ENCODE data around the gene RUVBL2.

RUVBL2 gene

GRCh38 chr19:48946463-48947257 is 47.0 kb upstream of the RUVBL2 start:
- H2AFZ ChIP-seq (ENCODE audit: low read depth, low read length) = no peak overlapping the region
- H3K14ac ChIP-seq (ENCODE audit: low read length in 2 of 2) = no peak overlapping the region
- no peak overlapping the region for H3K23ac ChIP-seq (ENCODE audit: low read length in 2 of 2)
- H3K4me3 ChIP-seq (ENCODE audit: insufficient read depth in 1 of 2, low read depth in 1 of 2, low read length in 2 of 2) = no peak overlapping the region
- peak overlapping the region; percentile 5 for H4K91ac ChIP-seq (ENCODE audit: low read length)
- no peak overlapping the region for H3K27ac ChIP-seq (ENCODE audit: low read length, poor library complexity, severe bottlenecking)
- H3K4me2 ChIP-seq (ENCODE audit: low read length, poor library complexity, severe bottlenecking) = no peak overlapping the region
- H3K36me3 ChIP-seq (ENCODE audit: control insufficient read depth in 1 of 2, insufficient read depth in 2 of 2, low read depth in 1 of 2, low read length in 2 of 2) = no peaks in the 10 kb centered on the region
- no peaks in the 10 kb centered on the region for H3K79me1 ChIP-seq (replicated peaks; ENCODE audit: low read length, poor library complexity, severe bottlenecking)
- no peak for DNase-seq
- H2BK15ac ChIP-seq (ENCODE audit: low read depth, poor library complexity, severe bottlenecking) = no peak overlapping the region
- peak overlapping the region; percentile 22 for H4K8ac ChIP-seq (ENCODE audit: low read length)
- no peak overlapping the region for H3K9ac ChIP-seq (ENCODE audit: low read length)
- no peak overlapping the region for H2BK120ac ChIP-seq (ENCODE audit: low read depth, low read length)
- H2AK5ac ChIP-seq (ENCODE audit: low read length, severe bottlenecking) = no peak overlapping the region
- no peaks in the 10 kb centered on the region for H3K9me3 ChIP-seq (ENCODE audit: control insufficient read depth, low read length)
- 80% methylated on average over 9 of the region's 9 CpGs for whole genome bisulfite sequencing
- no peak overlapping the region for H2BK5ac ChIP-seq (ENCODE audit: low read depth, low read length, poor library complexity, severe bottlenecking)
- no peak overlapping the region for H3K4ac ChIP-seq (ENCODE audit: low read depth in 1 of 2, low read length in 2 of 2)
- H2BK12ac ChIP-seq (ENCODE audit: low read length in 2 of 2) = no peak overlapping the region
- H3K18ac ChIP-seq (ENCODE audit: low read depth in 1 of 2, low read length in 2 of 2) = no peak overlapping the region
- H3K4me1 ChIP-seq (ENCODE audit: control insufficient read depth, insufficient read depth, low read depth, low read length) = peaks cover 1% of the 10 kb centered on the region
- no peaks in the 10 kb centered on the region for H3K27me3 ChIP-seq (ENCODE audit: control insufficient read depth in 1 of 2, insufficient read depth in 1 of 2, low read length in 2 of 2)

- Histone ChIP-seq H3K9me3 (ENCODE audit: control insufficient read depth, low read length) (no peaks in the 10 kb centered on the region), H4K8ac (ENCODE audit: low read length) (no peak overlapping the region), H2BK120ac (ENCODE audit: low read depth, low read length) (no peak overlapping the region), H3K4me1 (ENCODE audit: control insufficient read depth, insufficient read depth, low read depth, low read length) (peaks cover 1% of the 10 kb centered on the region), H3K4me3 (ENCODE audit: insufficient read depth in 1 of 2, low read depth in 1 of 2, low read length in 2 of 2) (no peak overlapping the region), H3K27ac (ENCODE audit: low read length, poor library complexity, severe bottlenecking) (no peak overlapping the region), H3K27me3 (ENCODE audit: control insufficient read depth in 1 of 2, insufficient read depth in 1 of 2, low read length in 2 of 2) (no peaks in the 10 kb centered on the region), H3K14ac (ENCODE audit: low read length in 2 of 2) (no peak overlapping the region), H3K23ac (ENCODE audit: low read length in 2 of 2) (no peak overlapping the region), H3K9ac (ENCODE audit: low read length) (no peak overlapping the region), H2BK5ac (ENCODE audit: low read depth, low read length, poor library complexity, severe bottlenecking) (no peak overlapping the region), H2BK15ac (ENCODE audit: low read depth, poor library complexity, severe bottlenecking) (no peak overlapping the region), H3K4ac (ENCODE audit: low read depth in 1 of 2, low read length in 2 of 2) (no peak overlapping the region), H4K91ac (ENCODE audit: low read length) (no peak overlapping the region), H3K4me2 (ENCODE audit: low read length, poor library complexity, severe bottlenecking) (no peak overlapping the region), H3K36me3 (ENCODE audit: control insufficient read depth in 1 of 2, insufficient read depth in 2 of 2, low read depth in 1 of 2, low read length in 2 of 2) (no peaks in the 10 kb centered on the region), H2BK12ac (ENCODE audit: low read length in 2 of 2) (no peak overlapping the region), H3K18ac (ENCODE audit: low read depth in 1 of 2, low read length in 2 of 2) (no peak overlapping the region), H3K79me1 (replicated peaks; ENCODE audit: low read length, poor library complexity, severe bottlenecking) (no peaks in the 10 kb centered on the region), H2AK5ac (ENCODE audit: low read length, severe bottlenecking) (no peak overlapping the region), H2AFZ (ENCODE audit: low read depth, low read length) (no peak overlapping the region)
- WGBS = 97% methylated on average over 3 of the region's 3 CpGs
- DNase-seq = no peak
Observed at GRCh38 chr19:48947258-48947542, 46.5 kb upstream of the RUVBL2 start.

- Histone ChIP-seq H3K23ac (ENCODE audit: low read length in 2 of 2) (no peak overlapping the region), H4K91ac (ENCODE audit: low read length) (no peak overlapping the region), H3K36me3 (ENCODE audit: control insufficient read depth in 1 of 2, insufficient read depth in 2 of 2, low read depth in 1 of 2, low read length in 2 of 2) (no peaks in the 10 kb centered on the region)
Observed at GRCh38 chr19:48950159-48950558, 43.5 kb upstream of the RUVBL2 start.

GRCh38 chr19:48950830-48951519 is 42.7 kb upstream of the RUVBL2 start:
- Histone ChIP-seq H3K9me3 (ENCODE audit: control insufficient read depth, low read length) (no peaks in the 10 kb centered on the region), H3K4me1 (ENCODE audit: control insufficient read depth, insufficient read depth, low read depth, low read length) (peaks cover 11% of the 10 kb centered on the region), H3K27me3 (ENCODE audit: control insufficient read depth in 1 of 2, insufficient read depth in 1 of 2, low read length in 2 of 2) (no peaks in the 10 kb centered on the region), H4K8ac (ENCODE audit: low read length) (no peak overlapping the region), H3K36me3 (ENCODE audit: control insufficient read depth in 1 of 2, insufficient read depth in 2 of 2, low read depth in 1 of 2, low read length in 2 of 2) (peaks cover 4% of the 10 kb centered on the region in 2 experiments), H2BK12ac (ENCODE audit: low read length in 2 of 2) (no peak overlapping the region), H3K9ac (ENCODE audit: low read length) (no peak overlapping the region), H2AK5ac (ENCODE audit: low read length, severe bottlenecking) (no peak overlapping the region), H3K4me3 (ENCODE audit: insufficient read depth in 1 of 2, low read depth in 1 of 2, low read length in 2 of 2) (no peak overlapping the region), H2BK120ac (ENCODE audit: low read depth, low read length) (no peak overlapping the region), H4K91ac (ENCODE audit: low read length) (no peak overlapping the region), H3K79me1 (replicated peaks; ENCODE audit: low read length, poor library complexity, severe bottlenecking) (no peaks in the 10 kb centered on the region), H2AFZ (ENCODE audit: low read depth, low read length) (no peak overlapping the region), H3K14ac (ENCODE audit: low read length in 2 of 2) (no peak overlapping the region), H2BK15ac (ENCODE audit: low read depth, poor library complexity, severe bottlenecking) (no peak overlapping the region), H3K4ac (ENCODE audit: low read depth in 1 of 2, low read length in 2 of 2) (no peak overlapping the region), H3K27ac (ENCODE audit: low read length, poor library complexity, severe bottlenecking) (no peak overlapping the region), H3K4me2 (ENCODE audit: low read length, poor library complexity, severe bottlenecking) (no peak overlapping the region), H2BK5ac (ENCODE audit: low read depth, low read length, poor library complexity, severe bottlenecking) (no peak overlapping the region), H3K23ac (ENCODE audit: low read length in 2 of 2) (no peak overlapping the region), H3K18ac (ENCODE audit: low read depth in 1 of 2, low read length in 2 of 2) (no peak overlapping the region)
- DNase-seq = peak; percentile 21
- 46% methylated on average over 8 of the region's 9 CpGs for WGBS

More at GRCh38 chr19:48950159-48950558, 43.5 kb upstream of the RUVBL2 start:
- Histone ChIP-seq H3K27ac (ENCODE audit: low read length, poor library complexity, severe bottlenecking) (no peak overlapping the region), H2BK12ac (ENCODE audit: low read length in 2 of 2) (no peak overlapping the region), H2BK5ac (ENCODE audit: low read depth, low read length, poor library complexity, severe bottlenecking) (no peak overlapping the region), H3K27me3 (ENCODE audit: control insufficient read depth in 1 of 2, insufficient read depth in 1 of 2, low read length in 2 of 2) (no peaks in the 10 kb centered on the region), H2AK5ac (ENCODE audit: low read length, severe bottlenecking) (no peak overlapping the region), H3K18ac (ENCODE audit: low read depth in 1 of 2, low read length in 2 of 2) (no peak overlapping the region), H4K8ac (ENCODE audit: low read length) (no peak overlapping the region), H2AFZ (ENCODE audit: low read depth, low read length) (no peak overlapping the region), H2BK15ac (ENCODE audit: low read depth, poor library complexity, severe bottlenecking) (no peak overlapping the region), H3K4me2 (ENCODE audit: low read length, poor library complexity, severe bottlenecking) (no peak overlapping the region), H2BK120ac (ENCODE audit: low read depth, low read length) (no peak overlapping the region), H3K9me3 (ENCODE audit: control insufficient read depth, low read length) (no peaks in the 10 kb centered on the region), H3K9ac (ENCODE audit: low read length) (no peak overlapping the region), H3K79me1 (replicated peaks; ENCODE audit: low read length, poor library complexity, severe bottlenecking) (no peaks in the 10 kb centered on the region), H3K4me3 (ENCODE audit: insufficient read depth in 1 of 2, low read depth in 1 of 2, low read length in 2 of 2) (no peak overlapping the region), H3K4ac (ENCODE audit: low read depth in 1 of 2, low read length in 2 of 2) (no peak overlapping the region), H3K4me1 (ENCODE audit: control insufficient read depth, insufficient read depth, low read depth, low read length) (peaks cover 6% of the 10 kb centered on the region), H3K14ac (ENCODE audit: low read length in 2 of 2) (no peak overlapping the region)
- WGBS = 55% methylated on average over 3 of the region's 3 CpGs
- no peak for DNase-seq

All from mesenchymal stem cell (in vitro differentiated cells and primary cell).